ENCODE data around the gene TCF4.

The TCF4 gene

GRCh38 chr18:55349685-55350084, 238.3 kb downstream of the TCF4 start:
- no peak for TF ChIP-seq CTCF (IDR thresholded peaks at IDR 0.05; ENCODE audit: borderline replicate concordance, insufficient read depth, low read depth, low read length)

GRCh38 chr18:55346961-55347740, 240.8 kb downstream of the TCF4 start:
- H3K4me3 ChIP-seq (ENCODE audit: low read depth, low read length): no peak overlapping the region
- no peak for TF ChIP-seq CTCF (IDR thresholded peaks at IDR 0.05; ENCODE audit: borderline replicate concordance, insufficient read depth, low read depth, low read length)

More at GRCh38 chr18:55349685-55350084, 238.3 kb downstream of the TCF4 start:
- no peak overlapping the region for H3K4me3 ChIP-seq (ENCODE audit: low read depth, low read length)

GRCh38 chr18:55346387-55346786, 241.6 kb downstream of the TCF4 start:
- H3K4me3 ChIP-seq (ENCODE audit: low read depth, low read length): no peak overlapping the region
- TF ChIP-seq CTCF (IDR thresholded peaks at IDR 0.05; ENCODE audit: borderline replicate concordance, insufficient read depth, low read depth, low read length): no peak

GRCh38 chr18:55345103-55345950, 242.7 kb downstream of the TCF4 start:
- H3K4me3 ChIP-seq (ENCODE audit: low read depth, low read length): no peak overlapping the region
- no peak for TF ChIP-seq CTCF (IDR thresholded peaks at IDR 0.05; ENCODE audit: borderline replicate concordance, insufficient read depth, low read depth, low read length)

GRCh38 chr18:55343396-55344073, 244.5 kb downstream of the TCF4 start:
- TF ChIP-seq CTCF (IDR thresholded peaks at IDR 0.05; ENCODE audit: borderline replicate concordance, insufficient read depth, low read depth, low read length): peak; percentile 39; the same call in 1 of the 2 replicates
- no peak overlapping the region for H3K4me3 ChIP-seq (ENCODE audit: low read depth, low read length)

GRCh38 chr18:55340998-55341397, 247.0 kb downstream of the TCF4 start:
- no peak overlapping the region for H3K4me3 ChIP-seq (ENCODE audit: low read depth, low read length)

More at GRCh38 chr18:55340998-55341397, 247.0 kb downstream of the TCF4 start:
- no peak for TF ChIP-seq CTCF (IDR thresholded peaks at IDR 0.05; ENCODE audit: borderline replicate concordance, insufficient read depth, low read depth, low read length)
